SJSA1 (cell line): Measurements from ENCODE around the gene TMEM144. TPM values are rescaled to one million over a fixed set of nuclear protein-coding genes. Genes with fewer than 3 reads are reported as not detected.
"Not testable (repeated sequence)": the region's sequence is repeated elsewhere in the genome, so short reads cannot be mapped to it uniquely, and the experiment has no call there.

Experiments
- DNase-seq, 2 experiments: peaks; one replicate each; pipeline ENCODE4 v3.0.0-alpha.2; 2015 to 2020; ENCODE audit warnings: low spot score in 2 of 2, low read depth in 1 of 2
- H3K27ac ChIP-seq: fragments of 250-450 bp; sonication (Bioruptor Pico); 2 replicates; pipeline ENCODE4 v1.5.1; 2020; ENCODE audit warnings: mild to moderate bottlenecking, moderate library complexity
- H3K27me3 ChIP-seq: fragments of 250-450 bp; sonication (Bioruptor Pico); replicated peaks from 2 replicates; pipeline ENCODE4 v1.5.1; 2020; ENCODE audit warnings: mild to moderate bottlenecking, moderate library complexity
- H3K36me3 ChIP-seq: fragments of 250-450 bp; sonication (Bioruptor Pico); 2 replicates; pipeline ENCODE4 v1.5.1; 2020; ENCODE audit warnings: mild to moderate bottlenecking
- H3K4me1 ChIP-seq: fragments of 250-450 bp; sonication (Bioruptor Pico); replicated peaks from 2 replicates; pipeline ENCODE4 v1.6.1; 2021; ENCODE audit warnings: mild to moderate bottlenecking
- H3K4me3 ChIP-seq: fragments of 250-450 bp; sonication (Bioruptor Pico); 2 replicates; pipeline ENCODE4 v1.5.1; 2020; ENCODE audit warnings: mild to moderate bottlenecking
- H3K9me3 ChIP-seq: fragments of 250-450 bp; sonication (Bioruptor Pico); replicated peaks from 2 replicates; pipeline ENCODE4 v1.5.1; 2020; ENCODE audit warnings: mild to moderate bottlenecking
- total RNA-seq: library from RNA; depleted of rRNA; stranded (reverse); fragments of >200 nt; shearing (Covaris generic); gene quantifications from 2 replicates; pipeline ENCODE4 v1.2.3, GENCODE V29; 2014

The TMEM144 gene
- total RNA-seq, 1 experiment from 2014 or later = 1.1 TPM

DNA sequence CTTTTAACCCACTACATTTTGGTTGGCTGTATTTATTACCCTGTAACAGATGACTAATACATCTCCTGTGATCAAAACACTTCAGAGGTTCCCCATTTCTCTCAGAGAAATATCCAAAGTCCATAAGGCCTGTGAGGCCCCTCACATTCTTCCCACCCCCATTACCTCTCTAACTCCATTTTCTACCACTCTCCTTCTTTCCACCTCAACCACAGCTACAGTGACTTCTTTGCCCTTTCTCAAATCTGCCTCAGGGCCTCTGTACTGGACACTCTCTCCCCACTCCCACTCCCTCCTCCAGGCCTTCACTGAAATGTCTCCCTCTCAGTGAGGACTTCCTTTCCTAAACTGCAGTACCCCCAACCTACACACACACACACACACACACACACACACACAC lies 8.4 kb upstream of the TMEM144 start:
- DNase-seq = no peak
- no peaks in the 10 kb centered on the region for H3K36me3 ChIP-seq
- no peaks in the 10 kb centered on the region for H3K4me1 ChIP-seq
- no peaks in the 10 kb centered on the region for H3K27me3 ChIP-seq
- no peak overlapping the region for H3K27ac ChIP-seq
- no peak overlapping the region for H3K4me3 ChIP-seq
- no peaks in the 10 kb centered on the region for H3K9me3 ChIP-seq

DNA sequence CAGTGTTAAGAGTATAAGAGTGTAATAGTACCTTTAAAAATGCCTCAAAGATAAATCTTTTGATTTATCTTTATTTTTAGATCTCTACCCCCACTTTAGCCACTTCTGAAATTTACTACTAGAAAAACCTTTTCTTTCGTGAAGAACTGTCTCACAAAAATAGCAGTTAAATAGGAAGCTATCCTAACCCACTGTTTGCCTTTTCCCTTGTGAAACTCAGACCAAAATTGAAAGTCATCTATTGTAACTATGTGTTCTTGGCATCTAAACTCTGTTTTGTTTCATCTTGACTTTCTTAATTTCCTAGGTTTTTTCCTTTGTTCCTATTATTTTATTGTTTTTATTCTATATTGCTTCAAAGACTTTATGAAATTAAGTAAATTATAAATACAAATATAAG lies 7.8 kb upstream of the TMEM144 start:
- no peak overlapping the region for H3K27ac ChIP-seq
- H3K36me3 ChIP-seq = no peaks in the 10 kb centered on the region
- H3K4me3 ChIP-seq = no peak overlapping the region
- no peaks in the 10 kb centered on the region for H3K9me3 ChIP-seq
- H3K27me3 ChIP-seq = no peaks in the 10 kb centered on the region
- no peak for DNase-seq
- H3K4me1 ChIP-seq = no peaks in the 10 kb centered on the region

DNA sequence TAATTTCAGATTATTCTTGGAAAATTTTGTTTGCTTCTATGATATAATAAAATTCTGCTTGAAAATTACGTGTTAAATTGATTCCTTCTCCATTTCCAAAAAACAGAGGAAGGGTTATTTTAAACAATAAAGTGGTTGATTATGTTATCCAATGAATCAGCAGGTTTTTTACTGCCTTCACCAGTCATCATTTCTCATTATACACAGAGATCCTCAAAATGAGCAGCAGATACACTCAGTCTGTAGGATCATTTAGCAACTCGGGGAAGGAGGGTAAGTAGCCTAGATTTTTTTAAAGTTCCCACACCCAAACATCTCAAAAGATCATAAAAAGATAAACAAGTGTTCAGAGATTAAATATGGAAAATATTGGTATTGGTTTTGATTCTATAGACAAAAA lies 6.8 kb upstream of the TMEM144 start:
- Histone ChIP-seq H3K4me1 (no peaks in the 10 kb centered on the region), H3K27ac (no peak overlapping the region), H3K4me3 (no peak overlapping the region), H3K27me3 (no peaks in the 10 kb centered on the region), H3K9me3 (no peaks in the 10 kb centered on the region), H3K36me3 (no peaks in the 10 kb centered on the region)
- DNase-seq = no peak

DNA sequence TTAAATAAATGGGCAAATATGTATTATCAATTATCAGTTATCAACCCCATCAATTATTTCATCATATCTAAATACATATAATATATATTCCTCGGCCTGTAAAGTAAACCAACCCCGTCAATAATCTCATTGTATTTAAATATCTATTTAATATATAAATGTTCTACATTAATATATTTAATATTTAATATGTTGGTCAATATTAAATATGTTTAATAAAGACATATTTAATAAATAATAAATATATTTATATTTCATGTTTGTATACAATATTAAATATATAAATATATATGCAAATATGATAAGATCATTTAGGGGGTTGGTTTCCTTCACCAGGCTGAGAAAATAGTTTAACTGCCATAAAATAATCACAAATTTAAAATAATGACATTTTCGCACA lies 6.4 kb upstream of the TMEM144 start:
- H3K4me1 ChIP-seq = no peaks in the 10 kb centered on the region
- no peaks in the 10 kb centered on the region for H3K36me3 ChIP-seq
- no peak overlapping the region for H3K27ac ChIP-seq
- DNase-seq = no peak
- no peak overlapping the region for H3K4me3 ChIP-seq
- no peaks in the 10 kb centered on the region for H3K9me3 ChIP-seq
- no peaks in the 10 kb centered on the region for H3K27me3 ChIP-seq

DNA sequence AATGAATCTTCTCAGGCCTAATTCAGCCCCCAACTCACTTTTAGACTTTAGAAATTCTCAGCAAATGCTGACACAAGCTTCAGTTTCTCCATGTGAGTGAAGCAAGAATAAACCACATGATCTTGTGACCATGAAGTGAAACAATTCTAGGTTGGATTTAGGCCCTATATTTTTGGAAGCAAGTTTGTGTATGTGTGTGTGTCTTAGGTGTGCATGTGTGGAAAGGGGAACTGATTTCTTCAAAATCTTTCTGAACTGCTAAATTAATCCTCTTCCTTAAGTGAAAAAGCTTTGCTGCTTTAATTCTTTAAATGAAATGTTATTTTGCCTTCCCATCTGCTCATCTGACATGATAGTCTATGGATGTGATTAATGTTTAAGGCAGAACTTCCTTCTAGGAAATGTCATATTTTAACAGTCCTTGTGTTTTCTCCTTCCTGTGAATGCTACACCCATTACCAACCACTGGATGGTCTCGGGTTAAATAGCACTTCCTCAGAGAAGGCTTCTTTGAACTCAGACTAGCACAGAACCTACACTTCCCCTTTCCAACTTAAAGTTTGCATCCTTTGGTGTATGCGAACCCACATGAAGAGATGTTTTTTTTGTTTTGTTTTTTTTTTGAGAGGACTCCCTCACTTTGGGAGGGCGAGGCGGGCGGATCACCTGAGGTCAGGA lies 1.2 kb upstream of the TMEM144 start:
- no peaks in the 10 kb centered on the region for H3K36me3 ChIP-seq
- no peak for DNase-seq
- 0 out of 2 replicates have a peak, but pooled peaks cover 3% of the 10 kb centered on the region for H3K4me1 ChIP-seq
- no peaks in the 10 kb centered on the region for H3K9me3 ChIP-seq
- H3K4me3 ChIP-seq = no peak overlapping the region
- H3K27me3 ChIP-seq = no peaks in the 10 kb centered on the region
- no peak overlapping the region for H3K27ac ChIP-seq

DNA sequence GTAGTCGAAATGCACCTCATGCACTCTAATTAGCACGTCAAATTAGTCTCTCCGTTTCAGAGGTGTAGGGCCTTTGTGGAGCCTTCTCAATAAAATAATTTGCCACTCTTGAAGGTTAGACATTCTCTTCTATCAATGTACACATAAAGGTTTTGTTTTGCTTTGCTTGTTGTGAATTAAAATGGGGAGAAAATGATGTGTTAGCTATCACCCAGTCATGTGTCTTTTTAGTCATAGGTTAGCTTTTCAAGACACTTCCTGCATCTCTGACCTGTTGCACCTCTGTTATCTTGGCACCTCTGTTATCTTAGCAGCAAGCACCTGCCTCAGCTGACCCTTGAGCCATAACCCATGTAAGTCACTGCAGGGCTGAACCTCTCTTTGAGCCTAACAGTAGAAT lies 936 bp downstream of the TMEM144 start:
- Histone ChIP-seq H3K4me3 (no peak overlapping the region), H3K27me3 (no peaks in the 10 kb centered on the region), H3K36me3 (no peaks in the 10 kb centered on the region), H3K4me1 (0 out of 2 replicates have a peak, but pooled peaks cover 3% of the 10 kb centered on the region), H3K27ac (no peak overlapping the region), H3K9me3 (no peaks in the 10 kb centered on the region)
- DNase-seq = no peak

DNA sequence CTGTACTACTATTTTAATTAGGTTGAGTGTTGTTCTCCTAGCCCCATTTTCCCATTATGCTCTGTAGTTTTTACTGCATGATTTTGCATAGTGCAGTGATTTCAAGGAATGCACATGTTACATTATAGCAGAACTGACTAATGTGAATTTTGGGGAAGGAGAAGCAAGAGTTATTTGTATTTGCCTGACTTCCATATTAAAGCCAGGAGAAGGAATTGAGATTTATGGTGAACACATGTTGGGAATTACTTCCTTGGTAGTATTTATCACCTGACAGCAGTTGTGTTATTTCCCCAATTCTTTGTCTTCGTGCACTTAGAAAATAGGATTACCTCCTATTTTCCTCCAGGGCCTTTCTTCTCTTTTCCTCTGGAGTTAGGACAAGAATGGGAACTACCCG lies 3.2 kb downstream of the TMEM144 start:
- DNase-seq = no peak
- Histone ChIP-seq H3K9me3 (no peaks in the 10 kb centered on the region), H3K4me3 (no peak overlapping the region), H3K36me3 (no peaks in the 10 kb centered on the region), H3K4me1 (0 out of 2 replicates have a peak, but pooled peaks cover 3% of the 10 kb centered on the region), H3K27me3 (no peaks in the 10 kb centered on the region), H3K27ac (no peak overlapping the region)

DNA sequence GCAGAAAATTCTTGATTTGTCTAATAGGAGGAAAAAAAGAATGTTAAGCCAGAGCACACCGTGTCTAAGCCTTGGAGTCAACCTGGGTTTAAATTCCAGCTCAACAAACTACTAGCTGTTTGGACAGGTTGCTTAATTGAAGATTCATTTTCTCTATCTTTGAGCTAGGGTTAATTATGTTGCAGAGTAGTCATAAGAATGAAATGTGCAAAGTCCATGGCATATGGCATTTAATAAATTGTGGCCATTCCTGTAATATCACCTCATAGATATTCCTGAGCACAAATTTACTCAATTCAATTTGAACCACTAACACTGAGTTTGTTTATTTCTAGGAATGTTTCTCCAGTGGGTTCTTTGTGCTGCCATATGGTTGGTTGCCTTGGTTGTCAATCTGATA lies 4.6 kb downstream of the TMEM144 start:
- no peak overlapping the region for H3K4me3 ChIP-seq
- H3K27me3 ChIP-seq = no peaks in the 10 kb centered on the region
- H3K36me3 ChIP-seq = no peaks in the 10 kb centered on the region
- no peaks in the 10 kb centered on the region for H3K9me3 ChIP-seq
- no peak for DNase-seq
- no peak overlapping the region for H3K27ac ChIP-seq
- H3K4me1 ChIP-seq = 0 out of 2 replicates have a peak, but pooled peaks cover 3% of the 10 kb centered on the region

DNA sequence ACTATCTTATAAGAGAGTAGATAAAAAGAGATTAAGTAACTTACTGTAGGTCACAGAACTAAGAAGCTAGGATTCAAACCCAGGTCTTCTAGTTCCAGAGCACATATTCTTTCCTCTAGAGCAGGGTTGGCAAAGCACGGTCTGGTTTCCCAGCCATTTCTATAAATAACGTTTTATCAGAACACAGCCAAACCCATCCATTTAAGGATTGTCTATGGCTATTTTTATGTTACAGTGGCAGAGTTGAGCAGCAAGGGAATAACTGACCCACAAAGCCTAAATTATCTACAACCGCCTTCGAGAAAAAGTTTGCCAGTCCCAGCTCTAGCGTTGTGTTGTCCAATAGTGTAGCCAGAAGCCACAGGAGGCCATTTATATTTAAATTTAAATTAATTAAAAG lies 7.5 kb downstream of the TMEM144 start:
- H3K9me3 ChIP-seq = no peaks in the 10 kb centered on the region
- H3K4me1 ChIP-seq = no peaks in the 10 kb centered on the region
- H3K27me3 ChIP-seq = no peaks in the 10 kb centered on the region
- H3K27ac ChIP-seq = no peak overlapping the region
- no peak for DNase-seq
- H3K36me3 ChIP-seq = no peaks in the 10 kb centered on the region
- H3K4me3 ChIP-seq = no peak overlapping the region

DNA sequence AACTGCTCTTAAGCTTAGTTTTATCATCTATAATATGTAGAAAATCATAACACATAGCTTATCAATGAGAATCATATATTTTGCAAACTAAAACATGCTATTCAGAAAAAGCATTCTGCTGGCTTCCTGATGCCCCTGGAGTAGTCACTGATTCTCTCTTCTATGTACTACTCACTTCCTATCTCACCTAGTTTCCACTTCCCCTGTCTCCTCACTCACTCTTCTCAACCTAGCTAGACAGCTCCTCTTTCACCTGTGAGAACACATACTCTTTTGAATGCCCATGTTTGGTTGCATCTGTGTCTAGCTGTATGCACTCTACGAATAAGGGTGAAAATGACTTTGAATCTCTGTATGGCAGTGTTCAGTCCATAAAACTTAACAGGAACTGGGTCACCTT lies 9.3 kb downstream of the TMEM144 start:
- H3K4me3 ChIP-seq = no peak overlapping the region
- H3K27me3 ChIP-seq = no peaks in the 10 kb centered on the region
- no peaks in the 10 kb centered on the region for H3K9me3 ChIP-seq
- H3K36me3 ChIP-seq = no peaks in the 10 kb centered on the region
- no peak overlapping the region for H3K27ac ChIP-seq
- DNase-seq = no peak
- H3K4me1 ChIP-seq = no peaks in the 10 kb centered on the region

DNA sequence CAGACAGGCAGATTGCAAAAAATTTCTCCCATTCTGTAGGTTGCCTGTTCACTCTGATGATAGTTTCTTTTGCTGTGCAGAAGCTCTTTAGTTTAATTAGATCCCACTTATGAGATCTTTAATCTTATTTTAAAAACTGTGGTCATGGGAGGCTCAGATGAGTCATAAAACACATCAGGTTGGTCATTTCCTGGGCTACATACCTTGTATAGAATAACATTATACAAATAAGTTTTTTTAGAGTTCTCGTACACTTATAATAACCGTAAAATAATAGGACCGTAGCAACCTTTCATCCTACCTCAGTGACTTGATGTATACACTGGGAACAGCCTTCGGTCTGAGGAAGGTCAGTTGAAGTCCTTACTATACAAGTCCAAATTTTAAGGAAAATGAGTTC lies 14.0 kb downstream of the TMEM144 start:
- not testable (repeated sequence) for DNase-seq, H3K4me3 ChIP-seq, H3K4me1 ChIP-seq, H3K27me3 ChIP-seq, H3K36me3 ChIP-seq, H3K9me3 ChIP-seq, H3K27ac ChIP-seq

DNA sequence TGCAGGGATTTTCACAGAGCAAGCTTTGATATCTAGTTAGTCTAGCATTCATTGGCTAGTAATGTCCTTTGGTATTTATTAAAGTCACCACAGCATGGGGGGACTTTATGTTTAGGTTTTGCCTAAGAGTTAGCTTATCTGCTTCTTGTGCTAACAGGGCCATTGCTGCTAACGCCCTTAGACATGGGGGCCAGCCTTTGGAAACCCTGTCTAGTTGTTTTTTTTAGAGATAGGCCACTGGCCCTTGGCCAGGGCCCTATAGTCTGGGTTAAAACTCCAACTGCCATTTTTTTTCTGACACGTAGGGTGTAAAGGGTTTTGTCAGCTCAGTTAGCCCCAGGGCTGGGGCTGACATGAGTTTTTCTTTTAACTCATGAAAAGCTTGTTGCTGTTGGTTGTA lies 14.7 kb downstream of the TMEM144 start:
- H3K27me3 ChIP-seq, H3K27ac ChIP-seq, H3K4me1 ChIP-seq, H3K4me3 ChIP-seq, H3K36me3 ChIP-seq, DNase-seq, H3K9me3 ChIP-seq: not testable (repeated sequence)

DNA sequence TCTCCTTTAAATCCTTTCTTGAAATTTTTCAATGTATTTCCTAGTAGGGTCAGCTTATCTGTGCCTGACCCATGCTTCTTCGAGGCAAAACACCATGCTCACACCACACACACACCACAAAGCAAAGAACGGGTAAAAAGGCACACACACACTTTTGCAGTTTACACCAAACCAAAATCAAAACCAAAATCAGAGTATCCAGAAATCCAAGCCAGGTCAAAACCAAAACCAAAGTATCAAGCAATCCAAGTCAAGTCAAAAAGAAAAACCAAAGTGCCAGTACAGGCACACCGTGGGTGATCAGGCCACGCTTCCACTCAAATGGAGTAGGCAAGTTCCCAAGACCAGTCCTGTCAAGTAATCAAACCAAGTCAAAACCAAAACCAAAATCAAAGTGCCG lies 17.6 kb downstream of the TMEM144 start:
- not testable (repeated sequence) for H3K4me1 ChIP-seq, H3K27me3 ChIP-seq, H3K36me3 ChIP-seq, H3K27ac ChIP-seq, H3K9me3 ChIP-seq, DNase-seq, H3K4me3 ChIP-seq

DNA sequence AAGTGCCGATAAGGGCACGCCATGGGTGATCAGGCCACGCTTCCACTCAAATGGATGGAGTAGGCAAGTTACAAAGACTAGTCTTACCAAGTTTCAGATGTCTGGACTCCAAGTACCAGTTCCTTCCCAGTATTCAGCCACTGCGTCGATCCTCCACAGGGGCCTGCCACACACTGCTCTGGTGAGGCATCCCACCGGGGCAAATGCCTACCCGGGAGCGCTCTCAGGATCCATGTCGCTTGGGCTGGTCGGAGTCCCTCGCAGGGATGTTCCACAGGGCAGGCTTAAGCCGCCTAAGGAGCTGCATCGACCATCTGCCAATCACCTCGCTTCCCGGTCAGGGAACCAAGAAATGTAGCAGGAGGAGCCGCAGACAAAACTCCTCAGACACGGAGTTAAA lies 18.1 kb downstream of the TMEM144 start:
- H3K27me3 ChIP-seq, H3K4me1 ChIP-seq, H3K27ac ChIP-seq, H3K4me3 ChIP-seq, H3K9me3 ChIP-seq, H3K36me3 ChIP-seq, DNase-seq: not testable (repeated sequence)

DNA sequence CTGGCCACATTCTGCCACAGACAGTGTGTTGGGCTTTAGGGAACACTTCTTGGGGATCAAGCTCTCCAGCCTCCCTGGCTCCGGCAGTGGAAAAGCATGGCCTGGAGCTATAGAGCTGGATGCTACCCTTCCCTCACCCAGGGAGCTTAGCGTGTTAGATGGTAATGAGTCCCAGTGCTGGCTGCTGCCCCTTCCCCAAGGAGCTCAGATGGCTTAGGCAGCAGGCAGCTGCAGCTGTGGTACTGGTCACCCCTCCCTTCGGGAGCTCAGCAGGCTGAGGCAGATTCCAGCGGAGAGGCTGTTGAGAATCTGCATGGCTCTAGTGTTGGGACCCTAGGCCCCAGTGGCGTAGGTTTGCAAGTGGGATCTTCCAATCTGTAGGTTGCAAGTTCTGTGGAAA lies 19.5 kb downstream of the TMEM144 start:
- Histone ChIP-seq H3K27me3 (peaks cover 3% of the 10 kb centered on the region), H3K27ac (no peak overlapping the region), H3K9me3 (no peaks in the 10 kb centered on the region), H3K4me1 (no peaks in the 10 kb centered on the region), H3K4me3 (no peak overlapping the region), H3K36me3 (no peaks in the 10 kb centered on the region)
- no peak for DNase-seq
